GM18526 (cell line): ENCODE data around the gene POLR1G.

Experiments used
- POLR2A ChIP-seq: IDR thresholded peaks from 3 replicates; pipeline ENCODE4 v1.6.1; 2011; ENCODE audit not compliant: insufficient read length; ENCODE audit errors: extremely low read depth

The POLR1G gene

GRCh38 chr19:45408121-45408520, 1.7 kb downstream of the POLR1G start:
- no peak for TF ChIP-seq POLR2A

- TF ChIP-seq POLR2A, result no peak
Observed at GRCh38 chr19:45408830-45409556, 2.5 kb downstream of the POLR1G start.

GRCh38 chr19:45409557-45409920, 3.1 kb downstream of the POLR1G start:
- no peak for TF ChIP-seq POLR2A

GRCh38 chr19:45413497-45413896, 7.1 kb downstream of the POLR1G start:
- TF ChIP-seq POLR2A, result no peak

DNA sequence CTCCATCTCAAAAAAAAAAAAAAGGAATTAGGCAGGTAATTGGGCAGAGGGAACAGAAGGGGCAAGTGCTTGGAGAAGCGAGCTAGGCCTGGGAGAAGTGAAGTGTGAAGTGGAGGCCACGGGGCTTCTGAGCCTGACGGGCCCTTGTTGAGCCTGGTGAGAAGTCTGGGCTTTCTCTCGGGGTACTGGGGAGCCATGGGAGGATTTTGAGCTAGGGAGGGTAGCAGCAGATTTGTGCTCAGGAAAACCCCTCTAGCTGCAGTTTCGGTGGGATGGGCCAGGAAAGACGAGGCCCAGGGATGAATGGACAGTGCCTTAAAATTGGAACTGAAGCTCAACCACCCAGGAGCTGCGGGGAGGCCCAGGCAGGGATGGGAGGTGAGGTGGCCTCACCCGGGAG, 8.0 kb downstream of the POLR1G start:
- TF ChIP-seq POLR2A, result no peak

DNA sequence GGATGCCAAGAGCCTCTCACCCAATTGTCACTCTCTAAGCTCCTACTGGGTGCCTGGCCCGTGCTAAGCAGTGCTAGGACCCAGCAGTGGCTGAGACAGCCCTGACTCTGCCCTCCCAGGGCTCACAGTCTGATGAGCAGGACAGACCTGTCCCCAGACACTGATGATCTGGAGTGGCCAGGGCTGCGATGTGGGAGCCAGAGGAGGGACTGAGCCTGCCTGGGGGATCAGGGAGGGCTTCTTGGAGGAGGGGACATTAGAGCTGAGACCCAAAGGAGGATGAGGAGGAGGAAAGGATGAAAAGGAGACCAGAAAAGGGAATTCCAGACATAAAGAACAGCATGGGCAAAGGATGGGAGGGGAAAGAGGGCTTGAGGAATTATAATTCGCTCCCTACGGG, 10.7 kb downstream of the POLR1G start:
- no peak for TF ChIP-seq POLR2A

GRCh38 chr19:45418802-45419201, 12.4 kb downstream of the POLR1G start:
- TF ChIP-seq POLR2A, result no peak

DNA sequence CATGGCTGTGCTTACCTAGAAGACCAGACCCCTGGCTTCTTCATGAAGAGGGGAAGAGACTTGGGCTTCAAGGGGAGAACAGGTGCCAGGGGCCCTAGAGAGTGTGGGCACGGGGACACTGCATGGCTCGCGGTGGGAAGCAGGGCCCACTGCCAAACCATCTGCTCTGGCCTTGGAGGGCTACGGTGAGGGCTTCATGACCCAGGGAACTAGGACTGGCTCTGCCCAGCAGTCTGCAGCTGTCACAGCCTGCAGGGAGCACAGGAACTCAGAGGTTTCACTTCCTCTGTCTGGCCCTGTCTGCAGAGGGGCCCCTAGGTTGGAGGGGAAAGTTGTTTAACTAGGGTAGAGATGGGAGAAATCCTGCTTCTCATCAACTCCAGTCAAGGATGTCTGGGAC, 13.0 kb downstream of the POLR1G start:
- no peak for TF ChIP-seq POLR2A

DNA sequence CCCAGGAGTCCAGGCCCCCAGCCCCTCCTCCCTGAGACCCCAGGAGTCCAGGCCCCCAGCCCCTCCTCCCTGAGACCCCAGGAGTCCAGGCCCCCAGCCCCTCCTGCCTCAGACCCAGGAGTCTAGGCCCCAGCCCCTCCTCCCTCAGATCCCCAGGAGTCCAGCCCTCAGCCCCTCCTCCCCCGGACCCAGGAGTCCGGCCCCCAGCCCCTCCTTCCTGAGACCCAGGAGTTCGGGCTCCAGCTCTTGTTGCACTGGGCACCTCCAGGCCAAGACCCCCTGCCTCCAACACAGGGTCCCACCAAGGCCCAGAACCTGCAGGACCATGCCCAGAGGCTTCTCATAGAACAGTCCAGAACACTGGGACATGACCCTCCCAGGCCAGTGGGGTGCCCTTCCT, 13.5 kb downstream of the POLR1G start:
- TF ChIP-seq POLR2A, result no peak

DNA sequence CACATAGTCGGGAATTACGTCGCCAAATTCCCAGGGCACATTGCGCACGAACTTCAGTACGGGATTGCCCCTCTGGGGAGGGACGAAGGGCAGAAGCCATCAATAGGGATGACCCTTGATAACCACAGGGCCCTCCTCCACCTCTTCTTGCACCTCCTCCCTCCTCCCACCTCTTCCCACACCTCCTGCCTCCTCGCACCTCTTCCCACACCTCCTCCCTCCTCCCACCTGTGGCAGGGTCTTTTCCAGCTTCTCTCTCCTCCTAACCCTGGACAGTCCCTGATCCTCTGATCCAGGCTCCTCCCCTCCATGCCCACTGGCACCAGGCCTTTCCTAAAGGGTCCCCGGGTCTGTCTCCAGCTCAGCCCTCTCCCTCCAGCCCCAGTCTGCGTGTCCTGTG, 13.9 kb downstream of the POLR1G start:
- no peak for TF ChIP-seq POLR2A

DNA sequence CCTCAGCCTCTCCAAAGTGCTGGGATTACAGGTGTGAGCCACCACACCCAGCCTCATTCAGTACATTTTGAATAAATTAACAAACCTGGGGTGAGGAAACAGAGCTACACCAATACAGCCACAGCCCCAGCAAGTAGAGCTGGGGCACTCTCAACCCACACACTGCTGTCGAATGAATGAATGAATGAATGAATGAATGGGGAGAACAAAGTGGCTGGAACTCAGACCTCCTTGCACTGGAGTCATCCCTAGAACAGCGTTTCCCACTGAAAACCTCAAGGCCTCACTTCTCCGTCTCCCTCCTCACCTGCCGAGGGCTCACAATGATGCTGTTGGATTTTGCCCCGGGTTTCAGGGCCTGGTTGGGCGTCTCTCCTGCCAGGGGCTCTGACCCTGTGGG, 14.4 kb downstream of the POLR1G start:
- TF ChIP-seq POLR2A, result no peak

DNA sequence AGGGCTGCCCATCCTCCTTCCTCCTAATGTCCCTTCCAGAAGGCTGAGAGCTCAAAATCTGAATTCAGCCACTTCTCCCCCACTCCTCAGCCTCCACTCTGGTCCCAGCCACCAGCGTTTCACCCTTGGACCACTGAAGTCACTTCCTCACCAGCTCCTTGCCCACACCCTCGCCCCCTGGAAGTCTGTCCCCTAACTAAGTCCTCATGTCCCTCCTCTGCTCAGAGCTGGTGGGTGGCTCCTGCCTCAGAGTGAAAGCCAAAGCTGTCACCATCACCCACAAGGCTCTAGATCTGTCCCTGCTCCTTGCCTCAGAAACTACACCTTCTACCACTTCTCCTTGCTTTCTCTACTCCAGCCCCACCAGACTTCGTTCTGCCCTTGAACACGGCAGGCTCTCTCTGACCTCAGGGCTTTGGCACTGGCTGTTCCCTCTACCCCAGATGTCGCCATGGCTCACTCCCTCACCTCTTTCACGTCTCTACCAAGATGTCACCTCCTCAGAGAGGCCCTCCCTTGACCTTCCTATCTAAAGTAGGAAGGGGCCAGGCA, 15.6 kb downstream of the POLR1G start:
- no peak for TF ChIP-seq POLR2A

DNA sequence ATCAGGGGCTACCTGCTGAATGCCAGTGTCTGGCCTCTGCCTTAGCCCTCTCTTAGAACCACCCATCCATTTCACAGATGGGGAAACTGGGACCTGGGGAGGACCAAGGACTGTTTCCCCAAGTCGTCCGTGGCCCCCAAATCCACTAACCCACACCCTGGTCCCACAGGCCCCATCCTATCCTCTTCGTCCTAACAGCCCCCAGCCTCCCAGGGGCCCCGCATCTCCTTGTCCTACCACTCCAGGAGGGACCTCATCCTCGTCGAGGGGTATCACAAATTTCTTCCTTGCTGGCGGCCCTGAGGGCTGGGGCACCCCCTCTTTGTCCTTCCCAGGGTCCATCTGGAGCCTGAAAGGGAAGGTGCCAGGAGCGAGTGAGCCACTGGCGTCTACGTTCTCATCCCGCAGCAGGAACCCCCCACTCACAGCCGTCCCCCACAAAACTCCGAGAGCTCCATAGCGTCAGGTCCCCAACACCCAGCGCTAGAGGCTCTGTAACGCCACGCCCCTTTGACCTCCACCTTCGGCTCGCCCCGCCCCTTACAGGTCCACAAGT, 16.7 kb downstream of the POLR1G start:
- TF ChIP-seq POLR2A, result no peak

DNA sequence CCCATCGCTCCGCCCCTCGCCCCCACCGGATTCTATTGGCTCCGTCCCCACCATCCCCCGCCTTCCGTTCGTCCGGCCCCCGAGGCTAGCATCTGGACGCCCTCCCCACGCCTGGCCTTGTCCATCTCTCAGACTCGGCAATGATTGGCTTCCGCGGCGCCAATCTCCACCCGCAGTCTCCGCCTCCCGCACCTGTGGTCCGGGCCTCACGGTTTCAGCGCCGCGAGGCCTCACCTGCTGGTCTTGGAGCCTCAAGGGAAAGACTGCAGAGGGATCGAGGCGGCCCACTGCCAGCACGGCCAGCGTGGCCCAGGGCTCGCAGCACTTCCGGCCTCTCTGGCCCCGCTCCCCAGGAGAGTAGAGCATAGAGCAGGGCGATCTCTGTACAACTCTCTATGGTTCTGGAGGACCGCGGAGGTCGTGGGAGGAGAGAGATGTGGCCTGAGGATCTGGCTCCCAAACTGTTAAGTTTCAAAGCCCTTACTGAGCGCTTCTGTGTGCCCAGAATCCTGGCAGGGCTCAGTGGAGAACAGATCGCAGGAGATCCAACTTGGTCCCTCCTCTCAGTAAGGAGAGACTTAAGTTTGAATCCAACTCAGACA, 17.2 kb downstream of the POLR1G start, which contains the start of gene ERCC1:
TSS of gene ERCC1 (minus strand) at position 329 of the 602 bp plus-strand sequence. CDS start 543 bp downstream, outside the sequence.
- TF ChIP-seq POLR2A, result peak; percentile 84

DNA sequence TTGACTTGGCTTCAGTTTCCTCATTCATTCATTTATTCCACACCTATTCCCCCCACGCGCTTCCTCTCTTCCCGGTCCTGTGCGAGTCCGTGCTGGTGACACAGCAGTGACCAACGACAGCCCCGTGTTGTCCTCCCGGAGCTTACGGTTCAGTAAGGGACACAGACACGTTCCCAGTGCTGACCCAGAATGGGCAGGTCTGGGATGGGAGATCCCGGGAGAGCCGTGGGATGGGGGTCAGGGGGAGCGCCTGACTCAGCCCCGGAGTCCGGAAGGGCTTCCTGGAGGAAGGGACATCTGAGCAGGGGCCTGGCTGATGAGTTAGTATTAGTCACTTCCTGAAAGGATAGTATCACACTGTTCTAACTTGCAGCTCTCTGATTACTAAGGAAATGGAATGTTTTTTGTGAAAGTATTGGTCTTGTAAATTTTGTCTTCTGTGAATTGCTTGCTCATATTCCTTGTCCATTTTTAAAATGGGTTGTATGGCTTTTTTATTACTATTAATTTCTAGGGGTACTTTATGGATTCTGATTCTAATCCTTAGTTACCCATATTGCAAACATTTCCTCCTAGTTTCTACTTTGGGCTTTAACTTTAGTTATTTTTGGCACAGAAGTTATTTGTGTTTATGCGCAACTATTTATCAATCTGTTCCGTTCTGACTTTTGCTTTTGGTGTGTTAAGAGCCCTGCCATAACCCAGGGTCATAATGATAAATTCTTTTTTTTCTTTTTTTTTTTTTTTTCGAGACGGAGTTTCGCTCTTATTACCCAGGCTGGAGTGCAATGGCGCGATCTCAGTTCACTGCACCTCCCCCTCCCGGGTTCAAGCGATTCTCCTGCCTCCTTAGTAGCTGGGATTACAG, 18.0 kb downstream of the POLR1G start:
- no peak for TF ChIP-seq POLR2A

DNA sequence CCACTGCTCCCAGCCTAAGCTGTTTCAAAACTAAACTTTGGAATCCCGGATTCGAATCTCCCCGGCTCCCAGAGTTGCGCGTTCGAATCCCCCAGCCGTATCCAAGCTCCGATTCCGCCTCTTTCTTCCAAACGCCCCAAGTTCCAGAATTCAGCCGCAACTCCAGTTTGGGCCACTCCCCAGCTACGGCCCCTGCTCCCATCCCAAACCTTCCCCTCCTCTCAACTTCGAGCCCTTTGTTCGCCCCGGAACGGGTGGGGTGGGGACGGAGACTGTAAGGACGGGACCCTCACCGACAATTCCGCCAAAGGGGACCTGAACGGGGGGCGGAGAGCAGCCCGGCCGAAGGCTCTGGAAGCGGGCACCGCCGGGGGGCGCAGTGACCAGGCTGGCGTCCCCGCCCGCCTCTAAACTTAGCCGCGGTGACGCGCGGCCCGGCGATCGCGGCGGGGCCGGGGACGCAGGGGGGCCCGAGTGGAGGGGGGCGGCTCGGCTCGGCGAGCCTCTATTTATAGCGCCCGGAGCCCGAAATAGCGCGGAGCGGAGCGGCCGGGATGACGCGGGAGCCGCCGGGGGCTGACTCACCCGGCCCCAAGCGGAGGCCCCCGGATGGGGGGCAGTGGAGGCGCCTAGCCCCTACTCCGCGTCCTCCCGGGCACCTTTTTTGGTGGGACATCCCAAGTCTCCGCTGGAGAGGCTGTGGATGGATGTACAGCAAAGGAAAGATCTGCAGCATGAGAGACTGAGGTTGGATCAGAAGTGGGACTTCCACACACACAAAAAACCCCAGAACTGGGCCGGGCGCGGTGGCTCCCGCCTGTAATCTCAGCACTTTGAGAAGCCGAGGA, 22.2 kb downstream of the POLR1G start:
- no peak for TF ChIP-seq POLR2A
